ENCODE results near the gene FOXP1.

The FOXP1 gene

GRCh38 chr3:71478568-71478967 lies 105.0 kb downstream of the FOXP1 start:
- no peak for DNase-seq

GRCh38 chr3:71476950-71477349 lies 106.6 kb downstream of the FOXP1 start:
- no peak for DNase-seq

DNA sequence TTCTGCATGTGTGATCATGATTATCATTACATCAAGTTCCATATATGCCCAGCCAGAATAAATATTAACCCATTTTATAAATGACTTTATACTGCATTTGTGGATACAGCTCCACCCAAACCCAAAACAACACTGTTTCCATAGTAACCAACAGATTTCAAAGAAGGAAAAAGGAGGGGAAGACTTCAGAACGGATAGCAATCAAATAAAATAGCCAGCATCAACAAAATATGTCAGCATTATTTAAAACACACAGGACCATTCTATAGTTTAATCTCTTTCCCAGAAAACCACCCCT lies 114.4 kb downstream of the FOXP1 start:
- DNase-seq: no peak

DNA sequence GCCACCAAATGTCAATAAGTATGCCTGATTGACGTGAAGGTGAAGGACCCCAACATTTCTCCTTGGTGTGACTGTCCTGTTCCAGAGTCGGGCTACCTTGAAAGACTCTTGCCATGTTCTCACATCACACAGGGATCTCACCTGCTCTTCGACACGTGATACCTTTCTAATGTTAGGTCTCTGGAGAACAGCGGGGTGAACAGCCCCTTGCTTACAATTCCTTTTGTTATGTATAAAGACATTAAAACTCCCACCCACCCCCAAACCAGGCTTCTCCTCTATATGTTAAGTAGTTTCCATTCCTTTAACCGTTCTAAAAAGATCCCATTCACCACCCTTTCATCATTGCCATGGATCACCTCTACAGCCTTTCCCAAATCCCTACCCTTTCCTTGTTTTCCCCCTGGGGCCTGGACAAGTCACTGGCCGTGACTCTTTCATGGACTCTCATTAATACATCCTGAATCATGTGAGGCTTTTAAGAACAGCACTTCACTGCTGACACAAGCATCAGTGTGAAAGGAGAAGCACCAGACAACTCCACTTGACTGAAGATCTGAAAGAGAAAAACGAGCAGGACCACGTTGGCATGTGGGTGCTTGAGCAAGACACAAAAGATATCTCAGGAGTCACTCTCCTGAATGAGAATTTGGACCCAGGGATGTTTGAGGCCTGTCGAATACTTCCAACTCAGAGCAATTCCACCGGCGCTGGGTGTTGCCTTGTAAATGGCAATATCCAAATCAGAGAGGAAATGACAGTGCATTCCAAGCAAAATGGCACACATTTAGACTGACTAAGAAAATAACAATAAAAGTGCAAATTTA lies 115.0 kb downstream of the FOXP1 start:
- DNase-seq: no peak

- DNase-seq: no peak
These were observed 117.0 kb downstream of the FOXP1 start for GRCh38 chr3:71466483-71466882.

DNA sequence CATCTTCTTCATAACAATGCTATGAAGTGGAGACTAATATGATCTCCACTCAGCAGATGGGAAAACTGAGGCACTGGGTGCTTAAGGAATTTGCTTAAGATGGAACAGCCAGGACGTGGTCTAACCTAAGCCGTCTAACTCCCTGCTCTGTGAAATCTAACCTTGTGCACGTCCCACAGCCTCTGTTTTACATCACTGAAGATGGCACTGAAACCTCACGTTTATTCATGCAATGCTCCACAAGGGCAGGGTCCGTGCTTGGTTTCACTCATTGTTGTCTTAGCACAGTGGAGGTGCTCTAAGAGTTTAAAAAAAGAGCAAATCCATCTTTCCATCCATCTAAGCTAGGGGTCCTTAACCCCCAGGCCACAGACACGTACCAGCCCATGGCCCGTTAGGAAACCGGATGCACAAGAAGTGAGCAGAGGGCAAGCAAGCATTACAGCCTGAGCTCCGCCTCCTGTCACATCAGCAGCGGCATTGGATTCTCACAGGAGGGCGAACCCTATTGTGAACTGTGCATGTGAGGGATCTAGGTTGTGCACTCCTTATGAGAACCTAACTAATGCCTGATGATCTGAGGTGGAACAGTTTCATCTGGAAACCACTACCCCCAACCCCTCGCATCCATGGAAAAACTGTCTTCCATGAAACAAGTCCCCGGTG lies 118.0 kb downstream of the FOXP1 start:
- DNase-seq: no peak

DNA sequence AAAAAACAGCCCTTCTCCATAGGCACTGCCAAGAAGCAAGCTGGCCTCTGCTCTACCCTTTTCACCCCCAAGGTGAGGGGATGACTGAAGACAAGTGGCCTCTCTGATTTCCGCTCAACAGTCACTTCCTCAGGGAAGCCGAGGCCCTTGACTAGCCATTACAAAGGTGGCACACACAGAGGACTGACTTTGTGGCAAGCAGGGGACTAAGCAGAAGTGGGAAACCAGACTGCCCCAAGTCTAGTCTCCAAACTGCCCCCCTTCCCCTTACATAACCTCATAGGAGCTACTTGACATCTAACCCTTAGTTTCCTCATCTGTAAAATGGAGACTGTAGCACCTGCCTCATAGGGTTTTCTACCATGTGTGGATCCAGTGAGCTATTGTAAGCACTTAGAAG lies 118.9 kb downstream of the FOXP1 start:
- DNase-seq: no peak

DNA sequence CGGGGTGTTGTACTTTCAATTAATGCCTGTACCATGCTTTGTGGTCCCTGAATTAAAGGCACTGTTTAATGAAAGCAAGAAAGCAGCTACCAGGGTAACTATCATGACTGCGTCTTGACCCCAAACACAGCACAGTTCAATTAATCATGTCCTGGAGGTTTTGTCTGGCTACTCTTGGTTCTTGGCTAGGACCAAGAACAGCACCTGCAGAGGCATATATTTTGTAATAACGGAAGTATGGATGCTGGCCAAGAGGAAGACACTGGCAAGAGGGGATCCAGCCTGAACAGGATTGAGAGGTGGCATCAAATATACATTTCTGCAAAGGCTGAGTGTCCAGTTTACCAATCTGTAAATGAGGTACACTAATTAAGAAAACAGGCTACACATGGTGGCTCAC lies 119.9 kb downstream of the FOXP1 start:
- no peak for DNase-seq

- DNase-seq: no peak
These were observed 120.9 kb downstream of the FOXP1 start for GRCh38 chr3:71462586-71462985.

DNA sequence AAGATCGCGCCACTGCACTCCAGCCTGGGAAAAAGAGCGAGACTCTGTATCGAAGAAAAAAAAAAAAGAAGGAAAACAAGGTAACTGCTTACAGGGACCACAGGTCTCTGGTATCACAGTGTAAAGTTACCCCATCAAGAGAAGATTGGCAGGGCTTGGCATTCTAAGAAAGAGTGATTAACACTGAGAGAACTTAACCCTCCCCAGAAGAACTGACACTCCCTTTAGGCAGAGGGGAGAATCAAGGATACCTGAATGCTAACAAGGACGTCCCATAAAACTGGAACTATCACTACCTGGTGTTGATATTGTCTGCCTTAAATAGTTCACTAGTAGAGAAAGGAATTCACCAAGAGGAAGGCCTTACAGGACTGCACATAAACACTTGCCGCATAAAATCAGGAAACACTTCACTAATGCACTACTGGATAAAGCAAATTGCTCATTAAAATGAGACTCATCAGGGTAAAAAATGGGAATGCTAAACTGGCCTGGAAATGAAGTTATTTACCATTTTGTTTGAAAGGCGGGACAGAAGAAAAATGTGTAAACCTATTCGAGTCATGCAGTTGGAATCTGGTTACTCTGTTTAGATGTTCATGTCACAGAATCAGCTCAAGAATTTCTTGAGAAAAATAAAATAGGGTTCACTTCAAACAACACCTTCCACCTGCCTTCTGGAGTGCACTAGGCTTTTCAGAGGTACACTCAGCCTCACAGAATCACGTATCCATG lies 121.6 kb downstream of the FOXP1 start:
- no peak for DNase-seq

GRCh38 chr3:71461114-71461513 lies 122.4 kb downstream of the FOXP1 start:
- DNase-seq: no peak

GRCh38 chr3:71458895-71459294 lies 124.6 kb downstream of the FOXP1 start:
- DNase-seq: no peak

DNA sequence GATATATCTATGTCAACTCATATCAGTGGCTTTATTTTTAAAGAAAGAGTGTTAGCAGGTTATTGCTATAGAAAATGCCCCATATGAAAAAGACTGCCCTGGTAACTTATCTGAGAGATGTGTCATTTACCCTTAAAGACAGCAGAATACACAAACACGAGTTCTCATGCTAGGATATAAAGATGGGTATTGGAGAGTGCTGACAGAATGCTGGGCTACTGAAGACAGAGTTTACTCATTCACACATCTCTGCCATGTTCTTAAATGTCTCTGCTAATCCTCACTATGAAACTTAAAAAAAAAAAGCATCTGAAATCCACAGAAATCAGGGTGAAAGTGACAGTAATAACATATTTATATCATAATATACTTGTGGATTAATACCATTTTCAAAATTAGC lies 126.7 kb downstream of the FOXP1 start:
- no peak for DNase-seq

DNA sequence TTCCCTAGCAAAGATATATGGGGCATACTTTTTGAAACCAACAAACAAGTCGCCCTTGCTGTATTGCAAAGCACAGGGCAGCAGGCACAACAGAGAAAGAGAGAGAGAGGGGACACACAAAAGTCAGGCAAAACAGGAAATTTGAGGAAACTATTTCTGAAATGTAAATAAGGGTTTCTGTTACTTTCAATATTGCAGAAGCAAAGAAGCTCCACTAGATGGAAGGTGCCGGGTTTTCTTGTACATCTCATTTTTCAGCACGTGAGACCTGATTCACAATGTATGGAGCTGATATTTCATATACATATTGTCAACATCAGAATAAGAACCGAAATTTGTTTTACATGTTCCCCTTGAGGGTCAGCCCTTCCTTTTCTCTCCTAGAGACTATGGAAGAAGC lies 127.4 kb downstream of the FOXP1 start:
- DNase-seq: peak; percentile 64 to 72

- no peak for DNase-seq
These were observed 128.8 kb downstream of the FOXP1 start for GRCh38 chr3:71454512-71455403.

DNA sequence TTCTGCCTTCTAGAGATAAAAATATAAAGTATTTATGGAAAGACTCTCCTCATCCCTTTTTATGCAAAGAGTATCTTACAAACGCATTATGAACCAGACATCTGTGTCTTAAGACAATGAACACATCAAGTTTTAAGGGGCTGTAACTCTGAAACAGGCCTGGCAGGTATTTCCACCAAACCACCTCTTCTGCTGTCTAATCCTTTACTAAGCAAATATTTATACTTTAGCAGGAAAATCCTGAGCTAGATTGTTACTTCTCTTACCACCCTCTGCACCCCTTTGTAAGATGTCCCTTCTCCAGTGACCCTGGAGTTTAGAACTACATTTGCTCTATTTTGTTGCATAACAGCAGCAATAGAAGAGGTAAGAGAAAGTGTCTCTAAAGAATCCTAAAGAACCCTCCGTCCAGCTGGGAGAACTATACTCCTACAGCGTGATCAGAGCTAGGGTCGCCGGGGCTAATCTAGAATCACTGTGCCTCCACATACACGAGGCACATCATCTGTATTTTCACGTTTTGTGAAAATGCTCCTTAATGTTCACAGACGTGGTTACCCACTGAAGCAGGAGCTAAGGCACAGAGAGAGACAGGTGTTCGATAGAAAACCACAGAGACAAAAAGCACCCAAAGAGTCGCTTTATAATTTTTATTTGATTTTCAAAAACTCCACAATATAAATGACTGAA lies 129.6 kb downstream of the FOXP1 start:
- no peak for DNase-seq

DNA sequence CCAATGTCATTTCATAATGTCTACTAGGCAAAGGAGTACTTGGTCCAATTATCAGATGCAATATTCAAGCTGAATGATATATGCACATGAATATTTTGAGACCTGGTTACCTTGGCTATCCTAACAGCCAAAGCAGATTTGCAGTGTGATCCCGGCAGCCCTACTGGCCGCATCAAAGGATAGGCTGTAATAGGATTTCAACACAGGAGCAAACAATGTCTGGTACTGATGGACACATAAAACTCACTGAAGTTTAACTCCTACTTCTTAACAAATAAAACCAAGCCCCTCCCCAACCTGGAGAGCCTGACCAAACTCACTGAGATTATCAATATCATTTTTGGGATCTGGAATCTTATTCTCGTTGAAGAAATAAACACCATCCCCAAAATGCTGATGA lies 130.2 kb downstream of the FOXP1 start:
- no peak for DNase-seq

GRCh38 chr3:71451812-71452211 lies 131.7 kb downstream of the FOXP1 start:
- DNase-seq: no peak

GRCh38 chr3:71451060-71451459 lies 132.5 kb downstream of the FOXP1 start:
- DNase-seq: peak; percentile 25 to 28

DNA sequence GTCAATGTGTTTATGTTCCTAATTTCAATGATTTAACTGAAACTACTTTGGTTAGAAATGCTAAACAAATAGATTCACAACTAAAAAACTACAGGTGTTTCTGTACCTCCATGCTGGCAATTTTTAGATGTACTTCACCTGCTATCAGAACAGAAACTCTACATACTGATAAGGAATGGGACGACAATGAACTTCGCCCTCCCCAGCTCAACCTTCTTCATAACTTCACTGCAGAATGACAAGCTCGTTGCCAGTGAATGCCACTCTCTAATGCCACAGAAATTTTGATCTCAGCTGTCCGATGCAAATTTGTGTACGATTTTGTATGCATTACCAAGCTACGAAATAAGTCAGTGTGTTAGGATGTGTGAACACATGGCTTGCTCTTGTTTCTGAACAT lies 133.4 kb downstream of the FOXP1 start:
- no peak for DNase-seq

DNA sequence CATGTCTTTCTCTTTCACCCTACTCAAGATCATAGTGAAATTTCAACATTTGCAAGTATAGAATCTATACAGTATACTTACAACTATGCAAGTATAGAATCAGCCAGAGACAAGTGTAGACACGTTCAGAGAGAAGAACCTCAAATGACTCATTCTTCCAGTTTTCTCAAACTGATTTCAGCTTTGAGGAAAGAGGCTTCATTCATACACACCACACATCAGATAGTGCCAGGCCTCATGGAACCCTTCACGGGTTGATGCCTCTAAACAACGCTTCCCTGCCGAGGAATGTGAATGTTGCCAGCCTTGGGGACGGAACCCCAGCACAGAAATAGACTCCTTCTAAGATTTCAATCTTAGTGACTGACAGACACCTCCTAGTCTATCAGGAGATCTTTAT lies 135.7 kb downstream of the FOXP1 start:
- peak; percentile 27 to 55 for DNase-seq

DNA sequence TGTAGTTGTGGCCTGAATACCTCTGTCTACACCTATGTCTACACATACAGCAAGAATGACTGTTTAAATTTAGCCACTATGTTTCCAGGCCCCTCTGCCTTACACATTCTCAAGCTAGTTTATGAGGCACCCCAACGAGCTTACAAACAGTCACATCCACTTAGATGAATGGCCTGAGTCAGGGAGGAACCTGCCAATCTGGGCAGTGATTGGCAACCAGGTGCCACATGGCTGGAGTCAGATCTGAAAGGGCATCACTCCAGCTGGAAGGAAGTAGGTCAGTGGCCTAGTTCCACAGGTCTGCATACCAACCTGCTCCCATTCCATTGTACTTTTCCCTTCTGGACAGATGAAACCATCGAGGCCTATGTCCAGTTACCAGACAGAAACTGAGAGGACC lies 136.3 kb downstream of the FOXP1 start:
- no peak for DNase-seq
